Measurements from ENCODE around the gene CCDC121.

DNA sequence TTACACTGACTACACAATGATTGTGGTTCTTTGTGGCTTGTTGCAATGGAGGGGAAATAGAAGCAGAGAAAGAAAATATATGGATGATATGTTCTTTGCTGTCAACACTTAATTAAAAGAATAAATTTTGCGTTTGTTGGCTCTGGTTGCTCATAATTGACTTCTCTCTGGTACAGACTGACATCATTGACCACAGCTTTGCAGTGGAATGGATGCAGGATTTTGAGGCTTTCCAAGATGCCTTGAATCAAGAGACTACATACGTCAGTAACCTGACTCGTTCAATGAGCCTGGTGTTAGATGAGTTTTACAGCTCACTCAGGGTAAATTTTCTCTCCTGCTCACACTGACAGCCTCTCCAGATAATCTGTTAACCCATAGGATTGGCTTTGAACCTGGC, 9.9 kb upstream of the CCDC121 start:
- no peak for TF ChIP-seq POLR2A (IDR thresholded peaks at IDR 0.05)
- TF ChIP-seq, protein P1, sequence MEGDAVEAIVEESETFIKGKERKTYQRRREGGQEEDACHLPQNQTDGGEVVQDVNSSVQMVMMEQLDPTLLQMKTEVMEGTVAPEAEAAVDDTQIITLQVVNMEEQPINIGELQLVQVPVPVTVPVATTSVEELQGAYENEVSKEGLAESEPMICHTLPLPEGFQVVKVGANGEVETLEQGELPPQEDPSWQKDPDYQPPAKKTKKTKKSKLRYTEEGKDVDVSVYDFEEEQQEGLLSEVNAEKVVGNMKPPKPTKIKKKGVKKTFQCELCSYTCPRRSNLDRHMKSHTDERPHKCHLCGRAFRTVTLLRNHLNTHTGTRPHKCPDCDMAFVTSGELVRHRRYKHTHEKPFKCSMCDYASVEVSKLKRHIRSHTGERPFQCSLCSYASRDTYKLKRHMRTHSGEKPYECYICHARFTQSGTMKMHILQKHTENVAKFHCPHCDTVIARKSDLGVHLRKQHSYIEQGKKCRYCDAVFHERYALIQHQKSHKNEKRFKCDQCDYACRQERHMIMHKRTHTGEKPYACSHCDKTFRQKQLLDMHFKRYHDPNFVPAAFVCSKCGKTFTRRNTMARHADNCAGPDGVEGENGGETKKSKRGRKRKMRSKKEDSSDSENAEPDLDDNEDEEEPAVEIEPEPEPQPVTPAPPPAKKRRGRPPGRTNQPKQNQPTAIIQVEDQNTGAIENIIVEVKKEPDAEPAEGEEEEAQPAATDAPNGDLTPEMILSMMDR (IDR thresholded peaks at IDR 0.05), result no peak
